ENCODE measurements around the gene GIMAP7.
"Not testable (repeated sequence)": the region's sequence is repeated elsewhere in the genome, so short reads cannot be mapped to it uniquely, and the experiment has no call there.

Gene GIMAP7

GRCh38 chr7:150476285-150476684 lies 38.4 kb upstream of the GIMAP7 start:
- in situ Hi-C loops (cut with MboI; ENCODE audit: low pct_unique_long_range_greater_than_20kb, low sequenced_read_pairs, unreplicated experiment) = no loop called here
- TF ChIP-seq CTCF (IDR thresholded peaks at IDR 0.05; ENCODE audit: extremely low read depth, insufficient read depth, missing control alignments) = no peak
- no peak for DNase-seq (ENCODE audit: low spot score)

- DNase-seq (ENCODE audit: low spot score) = no peak
- in situ Hi-C loops (cut with MboI; ENCODE audit: low pct_unique_long_range_greater_than_20kb, low sequenced_read_pairs, unreplicated experiment) = no loop called here
- no peak for TF ChIP-seq CTCF (IDR thresholded peaks at IDR 0.05; ENCODE audit: extremely low read depth, insufficient read depth, missing control alignments)
Observed at GRCh38 chr7:150476819-150477631, 37.6 kb upstream of the GIMAP7 start.

- DNase-seq (ENCODE audit: low spot score) = no peak
- in situ Hi-C loops (cut with MboI; ENCODE audit: low pct_unique_long_range_greater_than_20kb, low sequenced_read_pairs, unreplicated experiment) = no loop called here
- TF ChIP-seq CTCF (IDR thresholded peaks at IDR 0.05; ENCODE audit: extremely low read depth, insufficient read depth, missing control alignments) = no peak
Observed at GRCh38 chr7:150479023-150479716, 35.5 kb upstream of the GIMAP7 start.

- DNase-seq (ENCODE audit: low spot score) = no peak
- no peak for TF ChIP-seq CTCF (IDR thresholded peaks at IDR 0.05; ENCODE audit: extremely low read depth, insufficient read depth, missing control alignments)
- in situ Hi-C loops (cut with MboI; ENCODE audit: low pct_unique_long_range_greater_than_20kb, low sequenced_read_pairs, unreplicated experiment) = no loop called here
Observed at GRCh38 chr7:150481186-150481920, 33.3 kb upstream of the GIMAP7 start.

GRCh38 chr7:150481922-150482321 lies 32.8 kb upstream of the GIMAP7 start:
- in situ Hi-C loops (cut with MboI; ENCODE audit: low pct_unique_long_range_greater_than_20kb, low sequenced_read_pairs, unreplicated experiment) = no loop called here
- TF ChIP-seq CTCF (IDR thresholded peaks at IDR 0.05; ENCODE audit: extremely low read depth, insufficient read depth, missing control alignments) = no peak

GRCh38 chr7:150483514-150483913 lies 31.2 kb upstream of the GIMAP7 start:
- in situ Hi-C loops (cut with MboI; ENCODE audit: low pct_unique_long_range_greater_than_20kb, low sequenced_read_pairs, unreplicated experiment); DNase-seq (ENCODE audit: low spot score): not testable (repeated sequence)

More at GRCh38 chr7:150481922-150482321, 32.8 kb upstream of the GIMAP7 start:
- no peak for DNase-seq (ENCODE audit: low spot score)

- in situ Hi-C loops (cut with MboI; ENCODE audit: low pct_unique_long_range_greater_than_20kb, low sequenced_read_pairs, unreplicated experiment); DNase-seq (ENCODE audit: low spot score): not testable (repeated sequence)
Observed at GRCh38 chr7:150484071-150484470, 30.6 kb upstream of the GIMAP7 start.

All from GM13977 (cell line).